Left ventricle myocardium inferior (tissue), 1 donor: Measurements from ENCODE around the gene SEPHS2. TPM values are rescaled to one million over a fixed set of nuclear protein-coding genes. Genes with fewer than 3 reads are reported as not detected.
A peak's percentile ranks its signal among the peaks of the same experiment; 100 is the strongest.

Experiments used
- DNase-seq: peaks from one replicate; pipeline ENCODE4 v3.0.0-alpha.2; 2020
- H3K27ac ChIP-seq: fragments of 200-600 bp; replicated peaks from 2 replicates; pipeline ENCODE4 v1.8.0; 2021
- H3K27me3 ChIP-seq: fragments of 200-600 bp; 2 replicates; pipeline ENCODE4 v1.8.0; 2021; ENCODE audit warnings: low read depth
- H3K36me3 ChIP-seq: fragments of 200-600 bp; 2 replicates; pipeline ENCODE4 v1.8.0; 2021
- H3K4me1 ChIP-seq: fragments of 200-600 bp; 2 replicates; pipeline ENCODE4 v1.8.0; 2021
- H3K4me3 ChIP-seq: fragments of 200-600 bp; 2 replicates; pipeline ENCODE4 v1.8.0; 2021; ENCODE audit warnings: mild to moderate bottlenecking, moderate library complexity
- H3K9me3 ChIP-seq: fragments of 200-600 bp; replicated peaks from 2 replicates; pipeline ENCODE4 v1.8.0; 2021
- CTCF ChIP-seq: fragments of 200-600 bp; IDR thresholded peaks from 2 replicates; pipeline ENCODE4 v1.8.0; 2021; ENCODE audit warnings: antibody characterized with exemption, mild to moderate bottlenecking, borderline replicate concordance
- intact Hi-C: fragments of 100-400 bp; cut with micrococcal nuclease; formaldehyde crosslinking; loops from one replicate; pipeline ENCODE4 v1.11.0; 2022
- long read RNA-seq: library from polyadenylated mRNA; unstranded; transcript quantifications from one replicate; pipeline ENCODE4 v2.0.0, GENCODE V29; 2021
- total RNA-seq: library from RNA; stranded (reverse); fragmentation: NEBNext Ultra II Directional; extraction: Animal tissue kit (Norgen Biotek cat#: 25700); gene quantifications from one replicate; pipeline ENCODE4 v1.2.1, GENCODE V29; 2021
- donor health status: DM: no; HTN: yes; CAD: no; lungs with severe emphysema.

SEPHS2 gene
- total RNA-seq: 29.8 TPM
- long read RNA-seq, transcript SEPHS2-201 (1 exons, 2,551 nt): major isoform, 124 of 124 reads
- long read RNA-seq, partial matches to known transcripts: 0 of 124 reads
- long read RNA-seq, other reads (novel, unspliced or antisense): 0 of 124 reads

- intact Hi-C loops: loop anchor here (10.0 kb wide), 1 partner anchor 79 kb away; the partner anchor contains the start of gene ZNF768
- no peaks in the 10 kb centered on the region for H3K9me3 ChIP-seq
- peaks cover 32% of the 10 kb centered on the region for H3K4me1 ChIP-seq
- peaks cover 23% of the 10 kb centered on the region for H3K36me3 ChIP-seq
- H3K27me3 ChIP-seq: peaks cover under 1% of the 10 kb centered on the region
- H3K27ac ChIP-seq: peak within 1 kb of the TSS; percentile 98
- peak; percentile 54 for TF ChIP-seq CTCF
- peak within 1 kb of the TSS; percentile 92 for H3K4me3 ChIP-seq
- peak; percentile 99 for DNase-seq
Observed at GRCh38 chr16:30445408-30446202, at the start of gene SEPHS2. TSS of gene SEPHS2 (minus strand) at chr16:30445874. CDS start at chr16:30445727, 147 bp downstream.

GRCh38 chr16:30494709-30495108 is 49.0 kb upstream of the SEPHS2 start:
- Histone ChIP-seq H3K4me3 (no peak overlapping the region), H3K4me1 (no peaks in the 10 kb centered on the region), H3K27me3 (peaks cover 17% of the 10 kb centered on the region), H3K36me3 (no peaks in the 10 kb centered on the region), H3K27ac (no peak overlapping the region), H3K9me3 (no peaks in the 10 kb centered on the region)
- no peak for DNase-seq
- TF ChIP-seq CTCF: no peak
- intact Hi-C loops: no loop called here

GRCh38 chr16:30493941-30494488 is 48.3 kb upstream of the SEPHS2 start:
- no peak overlapping the region for H3K4me3 ChIP-seq
- TF ChIP-seq CTCF: no peak
- no peaks in the 10 kb centered on the region for H3K9me3 ChIP-seq
- no peaks in the 10 kb centered on the region for H3K4me1 ChIP-seq
- H3K27me3 ChIP-seq: peaks cover 24% of the 10 kb centered on the region
- intact Hi-C loops: no loop called here
- H3K27ac ChIP-seq: no peak overlapping the region
- no peaks in the 10 kb centered on the region for H3K36me3 ChIP-seq
- no peak for DNase-seq

- no peak overlapping the region for H3K27ac ChIP-seq
- intact Hi-C loops: no loop called here
- H3K9me3 ChIP-seq: no peaks in the 10 kb centered on the region
- H3K27me3 ChIP-seq: peaks cover 31% of the 10 kb centered on the region
- H3K36me3 ChIP-seq: no peaks in the 10 kb centered on the region
- no peak for DNase-seq
- no peak overlapping the region for H3K4me3 ChIP-seq
- TF ChIP-seq CTCF: no peak
- H3K4me1 ChIP-seq: no peaks in the 10 kb centered on the region
Observed at GRCh38 chr16:30491744-30492308, 46.2 kb upstream of the SEPHS2 start.

- TF ChIP-seq CTCF: no peak
- intact Hi-C loops: no loop called here
- Histone ChIP-seq H3K36me3 (no peaks in the 10 kb centered on the region), H3K27ac (no peak overlapping the region), H3K4me1 (no peaks in the 10 kb centered on the region), H3K4me3 (no peak overlapping the region), H3K9me3 (no peaks in the 10 kb centered on the region), H3K27me3 (peaks cover 33% of the 10 kb centered on the region)
- DNase-seq: no peak
Observed at GRCh38 chr16:30491229-30491628, 45.6 kb upstream of the SEPHS2 start.
